HG02678 (cell line): ENCODE data around the gene FOXP1.

Experiments
- ATAC-seq: cut with Tn5 transposase; IDR thresholded peaks from one replicate; pipeline ENCODE4 v1.9.1; 2021; ENCODE audit warnings: mild to moderate bottlenecking, moderate library complexity; ENCODE audit not compliant: unreplicated experiment

The FOXP1 gene

DNA sequence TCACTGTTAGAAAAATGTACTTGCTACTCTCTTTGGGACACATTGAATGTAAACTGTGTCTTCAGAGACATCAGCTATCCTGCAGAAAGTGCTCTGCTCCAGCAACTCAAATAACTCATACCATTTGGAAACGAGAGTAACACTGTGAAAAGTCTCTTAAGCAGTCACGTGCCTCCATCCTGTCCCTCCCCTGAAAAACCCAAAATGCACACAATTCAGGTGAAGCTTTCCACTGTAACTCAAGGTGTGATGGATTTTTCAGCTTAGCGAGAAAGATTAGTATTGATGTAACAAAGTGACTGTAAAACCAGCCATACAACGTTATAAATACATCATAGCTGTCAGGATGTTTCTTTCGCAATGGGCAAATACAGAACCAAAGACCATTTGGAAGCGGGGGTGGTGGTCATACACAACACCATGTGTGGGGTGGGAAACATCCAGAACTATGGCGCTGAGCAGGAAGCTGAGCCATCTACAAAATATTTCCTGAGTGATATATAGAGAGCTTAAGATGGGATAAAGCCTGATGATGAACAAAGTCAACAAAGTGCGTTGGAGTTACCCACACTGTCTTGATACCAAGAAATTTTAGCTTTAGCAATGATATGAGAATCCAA is 332.3 kb downstream of the FOXP1 start:
- ATAC-seq: no peak

- no peak for ATAC-seq
Observed at GRCh38 chr3:71250026-71250425, 333.5 kb downstream of the FOXP1 start.

- ATAC-seq: no peak
Observed at GRCh38 chr3:71247958-71248335, 335.6 kb downstream of the FOXP1 start.

DNA sequence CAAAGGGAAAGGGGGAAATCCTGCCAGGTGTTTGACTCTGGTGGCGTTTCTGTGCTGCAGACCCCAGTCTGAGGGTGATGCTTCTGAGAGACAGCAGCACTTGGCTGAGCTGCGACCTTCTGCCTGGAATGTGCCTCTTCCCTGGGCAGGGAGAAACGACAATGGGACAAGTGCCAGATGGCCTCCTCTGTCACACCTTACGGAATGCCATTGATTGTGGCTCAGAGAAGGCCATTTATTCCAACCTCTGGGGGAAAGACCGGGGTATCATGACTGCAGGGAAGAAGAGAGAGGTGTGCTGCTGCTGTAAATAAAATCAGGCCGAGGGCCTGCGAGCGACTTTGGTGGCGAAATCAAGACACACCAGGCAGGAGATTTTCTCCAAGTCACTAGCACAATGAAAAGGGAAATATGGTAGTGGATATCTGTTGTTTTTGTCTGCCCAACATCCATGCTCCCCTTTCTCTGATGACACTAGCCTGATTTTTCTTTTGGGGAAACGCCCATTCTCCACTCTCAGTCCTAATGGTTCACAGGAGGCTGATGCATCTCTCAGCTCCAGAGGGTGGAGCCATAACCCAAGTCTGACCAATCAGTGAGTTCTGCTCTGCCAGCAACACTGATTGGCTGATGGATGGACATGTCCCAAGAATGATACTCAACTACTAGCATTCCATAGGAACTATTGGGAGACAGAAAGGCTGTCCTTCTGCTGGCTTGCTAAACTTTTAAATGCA is 336.1 kb downstream of the FOXP1 start:
- ATAC-seq: peak; percentile 56

GRCh38 chr3:71245971-71246880 is 337.3 kb downstream of the FOXP1 start:
- no peak for ATAC-seq

- ATAC-seq: no peak
Observed at GRCh38 chr3:71244826-71245488, 338.6 kb downstream of the FOXP1 start.

GRCh38 chr3:71244153-71244825 is 339.2 kb downstream of the FOXP1 start:
- ATAC-seq: no peak

GRCh38 chr3:71243229-71243628 is 340.3 kb downstream of the FOXP1 start:
- ATAC-seq: no peak

GRCh38 chr3:71241981-71242560 is 341.5 kb downstream of the FOXP1 start:
- ATAC-seq: no peak

GRCh38 chr3:71241246-71241901 is 342.2 kb downstream of the FOXP1 start:
- ATAC-seq: no peak

DNA sequence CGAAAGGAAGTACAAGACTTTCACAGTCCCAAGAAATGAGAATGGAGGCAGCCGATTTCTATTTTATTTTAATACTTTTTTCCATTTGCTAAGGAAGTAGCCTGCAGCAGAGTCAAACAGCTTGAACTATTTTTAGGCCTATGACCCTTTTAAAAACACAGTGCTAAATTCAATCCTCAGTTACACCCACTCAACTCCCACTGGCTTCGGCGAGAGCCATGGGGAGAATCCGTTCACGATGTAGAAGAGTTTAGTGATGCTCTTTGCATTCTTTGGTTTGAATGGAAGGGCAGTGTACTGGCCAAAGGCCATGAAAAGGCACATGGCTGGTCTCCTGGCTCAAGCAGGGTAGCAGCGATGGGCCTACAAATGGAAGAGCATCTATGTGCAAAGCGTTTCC is 343.5 kb downstream of the FOXP1 start:
- ATAC-seq: no peak

DNA sequence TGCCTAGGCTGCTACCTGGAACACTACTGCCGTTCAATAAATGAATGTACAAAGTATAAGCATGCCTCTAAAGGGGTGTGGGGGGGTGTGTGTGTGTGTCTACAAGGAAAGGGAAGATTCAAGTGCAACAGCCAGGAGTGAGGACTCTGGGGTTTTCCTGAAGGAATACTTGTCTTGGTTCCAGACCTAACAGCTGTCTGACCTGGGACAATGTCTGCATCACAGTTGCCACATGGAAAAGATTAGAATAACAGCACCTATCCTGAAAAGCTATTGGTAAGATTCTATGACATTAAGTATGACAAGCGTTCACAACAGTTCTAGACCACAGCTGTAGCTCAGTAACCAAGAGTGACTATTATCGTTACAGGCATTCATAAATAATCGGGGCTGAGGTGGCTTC is 345.2 kb downstream of the FOXP1 start:
- no peak for ATAC-seq

GRCh38 chr3:71237672-71238071 is 345.9 kb downstream of the FOXP1 start:
- ATAC-seq: no peak

DNA sequence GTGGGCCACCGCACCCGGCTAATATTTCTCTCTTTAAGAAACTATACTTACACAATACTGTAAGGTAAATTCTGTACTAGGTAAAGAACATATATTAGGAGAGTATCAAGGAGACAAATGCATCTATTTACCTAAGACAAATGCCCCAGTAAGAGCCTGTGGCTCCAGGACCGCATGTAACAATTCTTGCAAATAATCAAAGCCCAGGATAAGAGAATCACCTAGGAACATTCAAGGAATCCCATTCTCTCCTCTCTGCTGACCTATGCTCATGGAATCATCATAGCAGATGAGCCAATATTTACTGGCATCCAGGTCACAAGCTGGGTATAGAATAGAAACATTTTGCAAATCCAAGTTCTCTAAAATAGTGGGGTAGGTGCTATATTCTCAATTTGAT is 347.7 kb downstream of the FOXP1 start:
- no peak for ATAC-seq

DNA sequence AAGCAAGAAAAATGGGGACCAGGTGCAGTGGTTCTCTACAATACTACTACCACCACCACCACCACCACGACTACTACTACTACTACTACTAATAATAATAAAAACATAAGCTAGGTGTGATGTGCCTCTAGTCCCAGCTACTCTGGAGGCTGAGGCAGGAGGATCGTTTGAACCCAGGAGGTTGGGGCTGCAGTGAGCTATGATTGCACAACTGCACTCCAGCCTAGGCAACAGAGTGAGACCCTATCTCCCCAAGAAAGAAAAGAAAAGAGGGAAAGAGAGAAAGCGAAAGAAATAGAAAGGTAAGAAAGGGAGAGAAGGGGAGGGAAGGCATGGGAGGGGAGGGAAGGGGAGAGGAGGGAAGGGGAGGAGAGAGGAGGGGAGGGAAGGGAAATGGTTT is 350.6 kb downstream of the FOXP1 start:
- no peak for ATAC-seq

- no peak for ATAC-seq
Observed at GRCh38 chr3:71232175-71232679, 351.3 kb downstream of the FOXP1 start.

DNA sequence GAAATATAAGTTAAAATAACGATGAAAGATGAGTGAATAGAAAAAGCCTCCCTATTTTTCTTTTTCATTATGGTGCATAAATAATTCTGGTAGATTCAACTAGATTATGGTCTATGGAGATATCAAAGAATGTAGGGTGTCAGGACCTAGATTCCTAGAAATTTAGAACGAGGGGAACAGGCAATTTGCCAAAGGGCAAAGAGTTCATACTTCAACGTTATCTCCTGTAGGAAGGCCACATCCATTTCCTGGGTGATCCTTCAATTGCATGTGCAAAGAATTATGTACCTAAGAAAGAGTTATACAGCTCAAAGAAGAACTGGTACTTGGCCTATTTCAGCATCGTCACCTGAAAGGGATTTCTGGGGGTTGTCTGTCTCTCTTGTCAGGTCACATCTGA is 351.8 kb downstream of the FOXP1 start:
- ATAC-seq: no peak

DNA sequence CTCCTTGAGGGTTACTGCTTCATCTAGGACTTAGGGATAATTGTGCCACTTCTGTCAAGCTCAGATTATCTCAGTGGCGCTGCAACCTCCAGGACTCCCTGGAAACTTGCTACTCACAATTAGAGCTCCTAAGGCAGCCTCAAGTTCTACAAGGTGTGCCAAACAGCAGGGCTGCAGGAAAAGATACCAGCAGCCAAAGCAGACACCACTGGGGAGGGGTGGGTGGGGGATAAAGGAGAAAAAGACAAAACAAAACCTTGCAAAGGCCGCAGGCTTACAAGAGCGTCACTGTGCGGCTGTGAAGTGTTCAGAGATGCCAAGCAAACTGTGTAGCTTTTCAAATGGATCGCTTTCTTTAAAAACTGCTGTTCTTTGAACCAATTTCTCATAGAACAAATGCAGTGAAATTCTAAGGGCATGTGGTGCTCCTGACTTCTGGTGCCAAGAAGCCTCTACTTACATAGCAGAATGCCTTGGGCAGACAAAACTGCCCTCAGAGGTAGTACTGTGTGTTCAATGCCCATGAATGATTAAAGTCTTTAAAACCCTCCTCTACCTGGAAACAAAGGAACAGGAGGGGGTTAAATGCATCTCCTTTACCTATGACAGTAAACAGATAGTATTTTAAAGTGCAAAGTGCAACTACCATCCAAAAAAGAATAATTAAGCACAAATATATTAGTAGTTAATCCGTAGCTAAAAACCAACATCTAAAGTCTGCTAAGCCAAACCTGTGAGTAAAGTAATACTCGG is 353.4 kb downstream of the FOXP1 start:
- no peak for ATAC-seq
